H1 (cell line): Measurements from ENCODE around the gene MAPK4. TPM values are rescaled to one million over a fixed set of nuclear protein-coding genes. Genes with fewer than 3 reads are reported as not detected.

ENCODE experiments used
- BACH1 ChIP-seq: IDR thresholded peaks from 2 replicates; pipeline ENCODE4 v1.6.1; 2012; ENCODE audit warnings: low read length, improper control_type of control experiment
- BRCA1 ChIP-seq: IDR thresholded peaks from 2 replicates; pipeline ENCODE4 v1.6.1; 2012; ENCODE audit warnings: low read depth, low read length, improper control_type of control experiment
- CBX5 ChIP-seq: fragments of 300-800, 300-1000 bp; sonication (generic); IDR thresholded peaks from 2 replicates; pipeline ENCODE4 v1.7.1; 2016; ENCODE audit warnings: antibody characterized with exemption, low read length, low read depth
- EGR1 ChIP-seq: IDR thresholded peaks from 2 replicates; pipeline ENCODE4 v1.6.1; 2011; ENCODE audit warnings: low read depth, low read length, borderline replicate concordance
- GTF2F1 ChIP-seq: IDR thresholded peaks from 2 replicates; pipeline ENCODE4 v1.6.1; 2012; ENCODE audit warnings: low read depth, low read length, improper control_type of control experiment, borderline replicate concordance
- SIN3A ChIP-seq, 2 experiments: IDR thresholded peaks in 1 of 2; conservative IDR thresholded peaks in 1 of 2; 2 replicates each; pipeline ENCODE4 v1.6.1; 2011 to 2012; ENCODE audit warnings: low read length in 2 of 2, improper control_type of control experiment in 1 of 2, low read depth in 1 of 2, mild to moderate bottlenecking in 1 of 2
- TAF1 ChIP-seq: IDR thresholded peaks from 2 replicates; pipeline ENCODE4 v1.6.1; 2011; ENCODE audit warnings: mild to moderate bottlenecking, low read depth, low read length
- ZNF274 ChIP-seq: IDR thresholded peaks from 2 replicates; pipeline ENCODE4 v1.7.0; 2012; ENCODE audit warnings: low read length, borderline replicate concordance; ENCODE audit errors: extremely low read depth
- polyA plus RNA-seq, 7 experiments: library from polyadenylated mRNA; depleted of rRNA in 3 of 7; stranded (reverse) in 5 of 7; unstranded in 2 of 7; fragments of >200 nt in 5 of 7; fragments of 200-250 nt in 2 of 7; gene quantifications; 1 replicate in 5 of 7; 2 replicates in 1 of 7; 4 replicates in 1 of 7; pipeline versions ENCODE4 v1.2.1 to v1.2.3, GENCODE V29; 2011 to 2013; ENCODE audit warnings: missing spikeins in 2 of 7, mixed read lengths in 2 of 7
- total RNA-seq: library from RNA; stranded (reverse); fragmentation: NEBNext Ultra II Directional; extraction: Animal tissue kit (Norgen Biotek cat#: 25700); gene quantifications from 2 replicates; pipeline ENCODE4 v1.2.1, GENCODE V29; 2021
- TF ChIP-seq, protein P1 (sequence below): IDR thresholded peaks from 2 replicates; pipeline ENCODE4 v1.6.1; 2012; ENCODE audit warnings: inconsistent platforms

Gene MAPK4
- total and polyA plus RNA-seq, 2 of the 8 experiments (the other 6 are each of a cell fraction or from before 2014, with no cell fraction given), result 3.2 to 3.7 TPM

DNA sequence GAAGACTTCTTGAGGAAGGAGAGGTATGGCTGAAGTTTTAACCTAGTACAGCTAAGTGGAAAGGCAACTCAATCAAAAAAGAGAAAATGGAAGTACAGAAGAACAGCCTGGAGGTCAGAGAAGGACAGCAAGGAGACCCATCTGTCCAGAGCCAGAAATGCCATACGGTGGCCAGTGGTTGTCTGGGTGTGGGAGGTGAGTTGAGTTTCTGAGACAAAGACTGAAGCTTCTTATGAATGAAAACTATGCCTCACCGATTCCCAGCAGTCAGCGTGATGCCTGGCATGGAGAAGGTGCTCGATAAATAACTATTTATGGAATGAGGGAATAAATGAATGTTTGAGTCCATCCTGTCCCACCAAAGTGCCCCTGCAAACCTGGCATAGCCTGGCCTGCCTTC is 161.1 kb downstream of the MAPK4 start (continued):
- TF ChIP-seq BRCA1 (no peak), SIN3A (conservative IDR thresholded peaks at IDR 0.05 in 1 of 2, IDR thresholded peaks at IDR 0.05 in 1 of 2; ENCODE audit: low read depth in 1 of 2, low read length in 2 of 2) (no peak), ZNF274 (no peak), TAF1 (no peak), GTF2F1 (no peak), BACH1 (no peak), CBX5 (no peak), EGR1 (no peak)
- TF ChIP-seq, protein P1, sequence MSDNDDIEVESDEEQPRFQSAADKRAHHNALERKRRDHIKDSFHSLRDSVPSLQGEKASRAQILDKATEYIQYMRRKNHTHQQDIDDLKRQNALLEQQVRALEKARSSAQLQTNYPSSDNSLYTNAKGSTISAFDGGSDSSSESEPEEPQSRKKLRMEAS, result no peak
